Prostate gland (tissue), 2 donors: ENCODE measurements around the gene THEM4.

Source experiments
- CTCF ChIP-seq, 4 experiments: fragments of 200-600 bp in 2 of 4; fragments of 450-650 bp in 2 of 4; sonication (generic) in 2 of 4; IDR thresholded peaks; 1 replicate in 3 of 4; 2 replicates in 1 of 4; pipeline ENCODE4 v1.5.1; 2016 to 2019; ENCODE audit warnings: antibody characterized with exemption in 4 of 4, mild to moderate bottlenecking in 2 of 4, moderate library complexity in 2 of 4
- POLR2AphosphoS5 ChIP-seq: sonication (generic); formaldehyde crosslinking; IDR thresholded peaks from one replicate; pipeline ENCODE4 v1.6.1; 2017; ENCODE audit warnings: antibody characterized with exemption

DNA sequence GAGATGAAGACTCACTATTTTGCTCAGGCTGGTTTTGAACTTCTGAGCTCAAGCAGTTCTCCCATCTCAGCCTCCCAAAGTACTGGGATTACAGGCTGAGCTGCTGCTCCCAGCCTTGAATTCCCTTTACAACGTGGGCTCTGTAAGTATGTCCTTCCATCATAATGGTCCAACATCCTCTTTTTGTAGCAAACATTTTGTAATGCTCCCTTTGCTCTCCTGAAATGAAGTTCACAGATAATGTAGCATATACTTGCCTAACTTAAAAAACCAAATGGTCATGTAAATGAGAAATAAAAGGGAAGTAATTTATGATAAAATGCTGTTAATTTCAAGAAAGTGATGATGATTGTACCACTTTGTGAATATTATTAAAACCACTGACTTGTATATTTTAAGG, 30.5 kb upstream of the THEM4 start:
- no peak for TF ChIP-seq POLR2AphosphoS5
- no peak for TF ChIP-seq CTCF (IDR thresholded peaks at IDR 0.05)
